ENCODE results near the gene MERTK. TPM values are rescaled to one million over a fixed set of nuclear protein-coding genes. Genes with fewer than 3 reads are reported as not detected.

MERTK gene
- total RNA-seq, 5 donors from 2014 or later (not counting 1 experiment from before 2014, with no cell fraction given): 0.12 to 0.73 (median 0.33) TPM

- ATAC-seq (replicated peaks in 1 of 4): no peak
- CTCF ChIA-PET: no interaction called here
Observed at GRCh38 chr2:112055730-112056625, 157.6 kb downstream of the MERTK start.

GRCh38 chr2:112056626-112056987, 158.2 kb downstream of the MERTK start:
- no peak for DNase-seq
- H3K4me3 ChIP-seq (ENCODE audit: control insufficient read depth in 1 of 2, extremely low read depth in 1 of 2, low read length in 1 of 2): no peak overlapping the region
- peak overlapping the region; percentile 80 to 93 (median 84) for H3K4me3 Mint-ChIP-seq
- no CpG with 5 or more reads among the region's 3 CpGs for WGBS (ENCODE audit: insufficient coverage)
- H3K27ac Mint-ChIP-seq: peak overlapping the region; percentile 82 to 94
- H3K27ac ChIP-seq (ENCODE audit: low read length): no peak overlapping the region
- H3K36me3 Mint-ChIP-seq: peaks cover 21% of the 10 kb centered on the region
- H3K9me3 Mint-ChIP-seq: no peaks in the 10 kb centered on the region
- H3K27me3 Mint-ChIP-seq: no peaks in the 10 kb centered on the region
- H3K4me1 ChIP-seq (ENCODE audit: control insufficient read depth in 1 of 2, extremely low read depth in 1 of 2, insufficient read depth in 2 of 2, low read length in 2 of 2): peaks cover 12 to 29% of the 10 kb centered on the region in 2 experiments
- ChIA-PET POLR2A (no interaction called here), CTCF (no interaction called here)
- peaks cover 4 to 7% of the 10 kb centered on the region in 2 donors for H3K36me3 ChIP-seq (ENCODE audit: control insufficient read depth in 2 of 2, extremely low read depth in 1 of 2, insufficient read depth in 1 of 2, low read length in 1 of 2)
- H3K9me3 ChIP-seq: no peaks in the 10 kb centered on the region
- no peak for ATAC-seq (replicated peaks in 1 of 4)
- H3K27me3 ChIP-seq (replicated peaks in 1 of 2; ENCODE audit: control insufficient read depth in 2 of 2, extremely low read depth in 1 of 2, insufficient read depth in 2 of 2, low read length in 1 of 2): no peaks in the 10 kb centered on the region
- H3K4me1 Mint-ChIP-seq: peaks cover 47 to 49% (median 49%) of the 10 kb centered on the region in 3 donors

More at GRCh38 chr2:112055730-112056625, 157.6 kb downstream of the MERTK start:
- Mint-ChIP-seq H3K9me3 (no peaks in the 10 kb centered on the region), H3K27ac (peak overlapping the region; percentile 82 to 94), H3K36me3 (peaks cover 15% of the 10 kb centered on the region), H3K4me1 (peaks cover 45 to 47% (median 45%) of the 10 kb centered on the region in 3 donors), H3K4me3 (peak overlapping the region; percentile 80 to 93 (median 84)), H3K27me3 (no peaks in the 10 kb centered on the region)
- POLR2A ChIA-PET: interaction anchor here in 1 of 2 donors (0.9 kb wide), 1 partner anchor 234 kb away, joined by 4 read pairs; no protein-coding TSS in a partner anchor
- Histone ChIP-seq H3K27ac (ENCODE audit: low read length) (peak overlapping the region; percentile 77), H3K36me3 (ENCODE audit: control insufficient read depth in 2 of 2, extremely low read depth in 1 of 2, insufficient read depth in 1 of 2, low read length in 1 of 2) (peaks cover 0 to 1% of the 10 kb centered on the region in 2 donors), H3K4me1 (ENCODE audit: control insufficient read depth in 1 of 2, extremely low read depth in 1 of 2, insufficient read depth in 2 of 2, low read length in 2 of 2) (peaks cover 12 to 29% of the 10 kb centered on the region in 2 experiments), H3K4me3 (ENCODE audit: control insufficient read depth in 1 of 2, extremely low read depth in 1 of 2, low read length in 1 of 2) (peak overlapping the region; percentile 83 to 87), H3K9me3 (no peaks in the 10 kb centered on the region), H3K27me3 (replicated peaks in 1 of 2; ENCODE audit: control insufficient read depth in 2 of 2, extremely low read depth in 1 of 2, insufficient read depth in 2 of 2, low read length in 1 of 2) (no peaks in the 10 kb centered on the region)
- WGBS (ENCODE audit: insufficient coverage): under 1% methylated on average over 34 of the region's 42 CpGs
- peak in 11 of 35 experiments; percentile 1 to 46 (median 9) for DNase-seq

- H3K36me3 ChIP-seq (ENCODE audit: control insufficient read depth in 2 of 2, extremely low read depth in 1 of 2, insufficient read depth in 1 of 2, low read length in 1 of 2): peaks cover 8 to 32% of the 10 kb centered on the region in 2 donors
- Mint-ChIP-seq H3K36me3 (peaks cover 49% of the 10 kb centered on the region), H3K27me3 (no peaks in the 10 kb centered on the region), H3K9me3 (no peaks in the 10 kb centered on the region), H3K4me1 (peaks cover 58 to 68% (median 60%) of the 10 kb centered on the region in 3 donors), H3K27ac (peak overlapping the region in 1 of 2 donors; percentile 48), H3K4me3 (no peak overlapping the region)
- ChIA-PET CTCF (no interaction called here), POLR2A (no interaction called here)
- 60% methylated on average over 1 of the region's 2 CpGs for WGBS (ENCODE audit: insufficient coverage)
- DNase-seq (no peak), ATAC-seq (replicated peaks in 1 of 4) (no peak)
- no peaks in the 10 kb centered on the region for H3K9me3 ChIP-seq
- H3K27ac ChIP-seq (ENCODE audit: low read length): no peak overlapping the region
- no peaks in the 10 kb centered on the region for H3K27me3 ChIP-seq (replicated peaks in 1 of 2; ENCODE audit: control insufficient read depth in 2 of 2, extremely low read depth in 1 of 2, insufficient read depth in 2 of 2, low read length in 1 of 2)
- no peak overlapping the region for H3K4me3 ChIP-seq (ENCODE audit: control insufficient read depth in 1 of 2, extremely low read depth in 1 of 2, low read length in 1 of 2)
- H3K4me1 ChIP-seq (ENCODE audit: control insufficient read depth in 1 of 2, extremely low read depth in 1 of 2, insufficient read depth in 2 of 2, low read length in 2 of 2): peaks cover 6 to 23% of the 10 kb centered on the region in 2 experiments
Observed at GRCh38 chr2:112059671-112060070, 161.3 kb downstream of the MERTK start.

- H3K36me3 ChIP-seq (ENCODE audit: control insufficient read depth in 2 of 2, extremely low read depth in 1 of 2, insufficient read depth in 1 of 2, low read length in 1 of 2): peaks cover 14 to 42% of the 10 kb centered on the region in 2 donors
- peaks cover 6 to 16% of the 10 kb centered on the region in 2 experiments for H3K4me1 ChIP-seq (ENCODE audit: control insufficient read depth in 1 of 2, extremely low read depth in 1 of 2, insufficient read depth in 2 of 2, low read length in 2 of 2)
- ChIA-PET CTCF (no interaction called here), POLR2A (no interaction called here)
- no CpG with 5 or more reads among the region's 1 CpG for WGBS (ENCODE audit: insufficient coverage)
- H3K27me3 ChIP-seq (replicated peaks in 1 of 2; ENCODE audit: control insufficient read depth in 2 of 2, extremely low read depth in 1 of 2, insufficient read depth in 2 of 2, low read length in 1 of 2): no peaks in the 10 kb centered on the region
- H3K4me3 ChIP-seq (ENCODE audit: control insufficient read depth in 1 of 2, extremely low read depth in 1 of 2, low read length in 1 of 2): no peak overlapping the region
- no peaks in the 10 kb centered on the region for H3K9me3 Mint-ChIP-seq
- peaks cover 60 to 75% (median 65%) of the 10 kb centered on the region in 3 donors for H3K4me1 Mint-ChIP-seq
- H3K27ac ChIP-seq (ENCODE audit: low read length): no peak overlapping the region
- no peaks in the 10 kb centered on the region for H3K27me3 Mint-ChIP-seq
- ATAC-seq (replicated peaks in 1 of 4) (no peak), DNase-seq (no peak)
- H3K4me3 Mint-ChIP-seq: no peak overlapping the region
- H3K27ac Mint-ChIP-seq: no peak overlapping the region
- no peaks in the 10 kb centered on the region for H3K9me3 ChIP-seq
- H3K36me3 Mint-ChIP-seq: peaks cover 57% of the 10 kb centered on the region
Observed at GRCh38 chr2:112061299-112061698, 162.9 kb downstream of the MERTK start.

- Histone ChIP-seq H3K27ac (ENCODE audit: low read length) (no peak overlapping the region), H3K4me3 (ENCODE audit: control insufficient read depth in 1 of 2, extremely low read depth in 1 of 2, low read length in 1 of 2) (no peak overlapping the region), H3K9me3 (no peaks in the 10 kb centered on the region), H3K27me3 (replicated peaks in 1 of 2; ENCODE audit: control insufficient read depth in 2 of 2, extremely low read depth in 1 of 2, insufficient read depth in 2 of 2, low read length in 1 of 2) (no peaks in the 10 kb centered on the region), H3K4me1 (ENCODE audit: control insufficient read depth in 1 of 2, extremely low read depth in 1 of 2, insufficient read depth in 2 of 2, low read length in 2 of 2) (peaks cover under 1 to 11% of the 10 kb centered on the region in 2 experiments), H3K36me3 (ENCODE audit: control insufficient read depth in 2 of 2, extremely low read depth in 1 of 2, insufficient read depth in 1 of 2, low read length in 1 of 2) (peaks cover 14 to 45% of the 10 kb centered on the region in 2 donors)
- POLR2A ChIA-PET: no interaction called here
- Mint-ChIP-seq H3K36me3 (peaks cover 59% of the 10 kb centered on the region), H3K4me3 (no peak overlapping the region), H3K27ac (no peak overlapping the region), H3K9me3 (no peaks in the 10 kb centered on the region), H3K4me1 (peaks cover 54 to 72% (median 62%) of the 10 kb centered on the region in 3 donors), H3K27me3 (no peaks in the 10 kb centered on the region)
- no peak for DNase-seq
- WGBS (ENCODE audit: insufficient coverage): no CpG with 5 or more reads among the region's 2 CpGs
- no peak for ATAC-seq (replicated peaks in 1 of 4)
- CTCF ChIA-PET: no interaction called here
Observed at GRCh38 chr2:112061840-112062239, 163.4 kb downstream of the MERTK start.

GRCh38 chr2:112062894-112063293, 164.5 kb downstream of the MERTK start:
- CTCF ChIA-PET: no interaction called here
- peaks cover 65% of the 10 kb centered on the region for H3K36me3 Mint-ChIP-seq
- peaks cover 14 to 53% of the 10 kb centered on the region in 2 donors for H3K36me3 ChIP-seq (ENCODE audit: control insufficient read depth in 2 of 2, extremely low read depth in 1 of 2, insufficient read depth in 1 of 2, low read length in 1 of 2)
- no peaks in the 10 kb centered on the region for H3K9me3 Mint-ChIP-seq
- no peak overlapping the region for H3K27ac Mint-ChIP-seq
- ATAC-seq (replicated peaks in 1 of 4): no peak
- H3K9me3 ChIP-seq: no peaks in the 10 kb centered on the region
- H3K4me3 Mint-ChIP-seq: no peak overlapping the region
- H3K4me1 Mint-ChIP-seq: peaks cover 46 to 64% (median 54%) of the 10 kb centered on the region in 3 donors
- no peaks in the 10 kb centered on the region for H3K27me3 Mint-ChIP-seq
- WGBS (ENCODE audit: insufficient coverage): no CpG with 5 or more reads among the region's 1 CpG
- H3K27me3 ChIP-seq (replicated peaks in 1 of 2; ENCODE audit: control insufficient read depth in 2 of 2, extremely low read depth in 1 of 2, insufficient read depth in 2 of 2, low read length in 1 of 2): no peaks in the 10 kb centered on the region
- POLR2A ChIA-PET: no interaction called here
- no peak overlapping the region for H3K4me3 ChIP-seq (ENCODE audit: control insufficient read depth in 1 of 2, extremely low read depth in 1 of 2, low read length in 1 of 2)
- no peak overlapping the region for H3K27ac ChIP-seq (ENCODE audit: low read length)
- no peak for DNase-seq
- H3K4me1 ChIP-seq (ENCODE audit: control insufficient read depth in 1 of 2, extremely low read depth in 1 of 2, insufficient read depth in 2 of 2, low read length in 2 of 2): peaks cover 0 to 3% of the 10 kb centered on the region in 2 experiments
